ENCODE measurements around the gene WWOX.
"Not testable (repeated sequence)": the region's sequence is repeated elsewhere in the genome, so short reads cannot be mapped to it uniquely, and the experiment has no call there.

The WWOX gene

GRCh38 chr16:79215289-79215688 is 1115.8 kb downstream of the WWOX start (continued):
- TF ChIP-seq POU6F1 (CRISPR knock-in tag; IDR thresholded peaks at IDR 0.05; ENCODE audit: borderline replicate concordance, low read depth): no peak

GRCh38 chr16:79217375-79218011 is 1118.0 kb downstream of the WWOX start:
- TF ChIP-seq CREB5 (CRISPR knock-in tag; IDR thresholded peaks at IDR 0.05; ENCODE audit: low read depth) (no peak), ZC3H10 (CRISPR knock-in tag; IDR thresholded peaks at IDR 0.05) (no peak), RARB (CRISPR knock-in tag; IDR thresholded peaks at IDR 0.05) (no peak)
- ATAC-seq: no peak

GRCh38 chr16:79218351-79218750 is 1118.9 kb downstream of the WWOX start:
- TF ChIP-seq ZFP3 (CRISPR knock-in tag; IDR thresholded peaks at IDR 0.05) (no peak), ZNF70 (CRISPR knock-in tag; IDR thresholded peaks at IDR 0.05) (no peak), CSDC2 (CRISPR knock-in tag; IDR thresholded peaks at IDR 0.05) (no peak), ZNF8 (CRISPR knock-in tag; IDR thresholded peaks at IDR 0.05) (no peak), SNAI2 (CRISPR knock-in tag; IDR thresholded peaks at IDR 0.05) (no peak), RARB (CRISPR knock-in tag; IDR thresholded peaks at IDR 0.05) (no peak), CSRNP3 (CRISPR knock-in tag; IDR thresholded peaks at IDR 0.05) (no peak), PPARA (CRISPR knock-in tag; IDR thresholded peaks at IDR 0.05; ENCODE audit: borderline replicate concordance) (no peak), ARNTL (CRISPR knock-in tag; IDR thresholded peaks at IDR 0.05; ENCODE audit: borderline replicate concordance, low read depth) (no peak), ESRRG (CRISPR knock-in tag; IDR thresholded peaks at IDR 0.05) (no peak), PATZ1 (CRISPR knock-in tag; IDR thresholded peaks at IDR 0.05; ENCODE audit: borderline replicate concordance) (no peak), TOX (CRISPR knock-in tag; IDR thresholded peaks at IDR 0.05; ENCODE audit: borderline replicate concordance) (no peak), BACH2 (CRISPR knock-in tag; IDR thresholded peaks at IDR 0.05; ENCODE audit: borderline replicate concordance) (no peak), GLIS3 (CRISPR knock-in tag; IDR thresholded peaks at IDR 0.05) (no peak), TSHZ2 (CRISPR knock-in tag; IDR thresholded peaks at IDR 0.05) (no peak), POU6F1 (CRISPR knock-in tag; IDR thresholded peaks at IDR 0.05; ENCODE audit: borderline replicate concordance, low read depth) (no peak)
- ATAC-seq: no peak

GRCh38 chr16:79225994-79226393 is 1126.5 kb downstream of the WWOX start:
- ATAC-seq: not testable (repeated sequence)

All from SK-N-SH treated with all-trans-retinoic acid at 6 μM for 48 hours (cell line).